HCT116 (cell line): Measurements from ENCODE around the gene SIPA1L3. TPM values are rescaled to one million over a fixed set of nuclear protein-coding genes. Genes with fewer than 3 reads are reported as not detected.

ENCODE experiments used
- ATAC-seq: fragments of 200-7000 bp; cut with Tn5 transposase; 2 replicates; pipeline ENCODE4 v1.9.1; 2020; ENCODE audit warnings: mild to moderate bottlenecking, moderate library complexity
- BruUV-seq: library from RNA; stranded (reverse); fragments of 400-500 nt; replicated peaks from 2 replicates; lab custom pipeline; 2021; lab: Mats Ljungman, UMichigan
- CTCF ChIA-PET: fragments of 300-600 bp; sonication (Branson Sonifier 250); formaldehyde crosslinking; loops from one replicate; lab custom pipeline; 2021; ENCODE audit warnings: antibody characterized with exemption; lab: Charles Lee
- POLR2A ChIA-PET: fragments of 300-600, 350-600 bp; sonication (Branson Sonifier 250); formaldehyde crosslinking; loops from one replicate; lab custom pipeline; 2021; ENCODE audit warnings: antibody characterized with exemption; lab: Charles Lee
- RAD21 ChIA-PET, 2 experiments: fragments of 300-600 bp; sonication (Branson Sonifier 250); formaldehyde crosslinking; loops; one replicate each; lab custom pipeline; 2023; ENCODE audit warnings: low total read pairs in 2 of 2; ENCODE audit not compliant: uncharacterized antibody in 2 of 2, unreplicated experiment in 2 of 2, low non-redundant PET in 1 of 2; lab: Charles Lee
- DNase-seq: peaks from one replicate; pipeline ENCODE4 v3.0.0-alpha.2; 2010; ENCODE audit warnings: low read depth, low spot score
- H2AFZ ChIP-seq: fragments of 200-600 bp; shearing (Covaris generic), sonication (generic); 2 replicates; pipeline ENCODE4 v1.6.1; 2017; ENCODE audit warnings: low read depth, mixed run types, mixed read lengths, antibody characterized with exemption, low read length; ENCODE audit not compliant: poor library complexity, severe bottlenecking
- H3K27ac ChIP-seq: 2 replicates; pipeline ENCODE4 v1.5.1; 2012; ENCODE audit warnings: low read depth, low read length
- H3K27me3 ChIP-seq: fragments of 200-600 bp; sonication (generic); 2 replicates; pipeline ENCODE4 v1.6.1; 2016; ENCODE audit warnings: mixed run types, low read length, mixed read lengths; ENCODE audit not compliant: insufficient read depth
- H3K36me3 ChIP-seq, 2 experiments: fragments of 200-500 bp in 1 of 2; fragments of 200-600 bp in 1 of 2; sonication (Bioruptor generic) in 1 of 2; sonication (generic) in 1 of 2; 2 replicates each; pipeline versions ENCODE4 v1.5.1 to v1.6.1; 2014 to 2016; ENCODE audit warnings: low read length in 2 of 2, inconsistent platforms in 1 of 2, mixed read lengths in 1 of 2, mixed run types in 1 of 2; ENCODE audit not compliant: insufficient read depth in 2 of 2, control insufficient read depth in 1 of 2
- H3K4me1 ChIP-seq, 2 experiments: fragments of 200-600 bp in 1 of 2; sonication (generic) in 1 of 2; 2 replicates each; pipeline versions ENCODE4 v1.5.1 to v1.6.1; 2012 to 2017; ENCODE audit warnings: low read length in 2 of 2, inconsistent platforms in 1 of 2, mild to moderate bottlenecking in 1 of 2, mixed read lengths in 1 of 2, mixed run types in 1 of 2, moderate library complexity in 1 of 2; ENCODE audit not compliant: insufficient read depth in 2 of 2, control insufficient read depth in 1 of 2
- H3K4me2 ChIP-seq: fragments of 200-600 bp; sonication (generic); 2 replicates; pipeline ENCODE4 v1.6.1; 2017; ENCODE audit warnings: mixed run types, low read length, mixed read lengths
- H3K4me3 ChIP-seq, 2 experiments: fragments of 200-600 bp in 1 of 2; sonication (generic) in 1 of 2; replicated peaks in 1 of 2; 2 replicates each; pipeline ENCODE4 v1.5.1; 2011 to 2016; ENCODE audit warnings: low read length in 2 of 2, control low read depth in 1 of 2, low read depth in 1 of 2, mild to moderate bottlenecking in 1 of 2, mixed read lengths in 1 of 2, mixed run types in 1 of 2
- H3K79me2 ChIP-seq: fragments of 200-600 bp; sonication (generic); 2 replicates; pipeline ENCODE4 v1.6.1; 2017; ENCODE audit warnings: mild to moderate bottlenecking, mixed run types, low read length, moderate library complexity, mixed read lengths; ENCODE audit not compliant: insufficient read depth
- H3K9ac ChIP-seq: fragments of 200-600 bp; sonication (generic); 2 replicates; pipeline ENCODE4 v1.6.1; 2016; ENCODE audit warnings: low read length, mixed read lengths
- H3K9me2 ChIP-seq: fragments of 200-600 bp; sonication (generic), shearing (Covaris generic); 2 replicates; pipeline ENCODE4 v1.6.1; 2017; ENCODE audit warnings: mixed run types, mild to moderate bottlenecking, moderate library complexity; ENCODE audit not compliant: insufficient read depth
- H3K9me3 ChIP-seq, 2 experiments: fragments of 200-500 bp in 1 of 2; fragments of 200-600 bp in 1 of 2; sonication (Bioruptor generic) in 1 of 2; sonication (generic) in 1 of 2; 2 replicates each; pipeline ENCODE4 v1.6.1; 2014 to 2017; ENCODE audit warnings: low read length in 2 of 2, mixed read lengths in 2 of 2, inconsistent platforms in 1 of 2, low read depth in 1 of 2, mild to moderate bottlenecking in 1 of 2, mixed run types in 1 of 2, moderate library complexity in 1 of 2; ENCODE audit not compliant: control insufficient read depth in 1 of 2, insufficient read depth in 1 of 2
- H4K20me1 ChIP-seq: fragments of 200-600 bp; sonication (generic), shearing (Covaris generic); 2 replicates; pipeline ENCODE4 v1.6.1; 2017; ENCODE audit warnings: mixed run types, mild to moderate bottlenecking, moderate library complexity; ENCODE audit not compliant: insufficient read depth
- ATF3 ChIP-seq: IDR thresholded peaks from 2 replicates; pipeline ENCODE4 v1.6.1; 2012
- CBX3 ChIP-seq: IDR thresholded peaks from 2 replicates; pipeline ENCODE4 v1.6.1; 2012; ENCODE audit warnings: low read depth
- CTCF ChIP-seq, 3 experiments: fragments of 200-600 bp in 1 of 3; sonication (generic) in 1 of 3; IDR thresholded peaks in 2 of 3; conservative IDR thresholded peaks in 1 of 3; 2 replicates each; pipeline ENCODE4 v1.5.1; 2012 to 2017; ENCODE audit warnings: low read depth in 2 of 3, low read length in 2 of 3, antibody characterized with exemption in 1 of 3, borderline replicate concordance in 1 of 3, control low read depth in 1 of 3, mild to moderate bottlenecking in 1 of 3, mixed read lengths in 1 of 3, mixed run types in 1 of 3, moderate library complexity in 1 of 3; ENCODE audit not compliant: insufficient read depth in 1 of 3
- EZH2 ChIP-seq: fragments of 200-600 bp; sonication (generic); IDR thresholded peaks from 2 replicates; pipeline ENCODE4 v1.6.1; 2017; ENCODE audit warnings: antibody characterized with exemption, mixed run types
- EZH2phosphoT487 ChIP-seq: fragments of 200-600 bp; IDR thresholded peaks from 2 replicates; pipeline ENCODE4 v1.6.1; 2018; ENCODE audit warnings: antibody characterized with exemption, borderline replicate concordance
- FOSL1 ChIP-seq: IDR thresholded peaks from 2 replicates; pipeline ENCODE4 v1.6.1; 2012; ENCODE audit warnings: low read depth
- MAX ChIP-seq: IDR thresholded peaks from 2 replicates; pipeline ENCODE4 v1.6.1; 2012
- POLR2A ChIP-seq: IDR thresholded peaks from 2 replicates; pipeline ENCODE4 v1.7.0; 2011; ENCODE audit warnings: borderline replicate concordance; ENCODE audit not compliant: insufficient read depth, insufficient read length; ENCODE audit errors: extremely low read depth
- POLR2AphosphoS5 ChIP-seq: IDR thresholded peaks from 2 replicates; pipeline ENCODE4 v1.6.1; 2011; ENCODE audit warnings: mild to moderate bottlenecking, low read depth, low read length, moderate library complexity
- SP1 ChIP-seq: IDR thresholded peaks from 2 replicates; pipeline ENCODE4 v1.6.1; 2012; ENCODE audit warnings: low read depth
- SRF ChIP-seq: IDR thresholded peaks from 2 replicates; pipeline ENCODE4 v1.6.1; 2012; ENCODE audit warnings: low read depth
- YY1 ChIP-seq: IDR thresholded peaks from 2 replicates; pipeline ENCODE4 v1.6.1; 2011; ENCODE audit warnings: low read length, low read depth, moderate library complexity, mild to moderate bottlenecking; ENCODE audit not compliant: insufficient replicate concordance; ENCODE audit errors: extremely low read depth
- ZNF274 ChIP-seq: fragments of 200-500 bp; sonication (Bioruptor generic); IDR thresholded peaks from 2 replicates; pipeline ENCODE4 v1.6.1; 2014; ENCODE audit warnings: mild to moderate bottlenecking, low read depth, low read length, inconsistent platforms
- intact Hi-C: fragments of 100-400 bp; cut with micrococcal nuclease; formaldehyde crosslinking; loops from 2 replicates; pipeline ENCODE4 v1.10.0; 2022
- total RNA-seq: library from RNA; stranded (reverse); gene quantifications from one replicate; pipeline ENCODE4 v1.2.1, GENCODE V29; 2021; ENCODE audit not compliant: unreplicated experiment

SIPA1L3 gene
- total RNA-seq, 1 experiment from 2014 or later, result 41.8 TPM

- TF ChIP-seq MAX (no peak), ZNF274 (no peak), POLR2AphosphoS5 (no peak)
Measured at GRCh38 chr19:37969695-37970094, 62.7 kb downstream of the SIPA1L3 start (continued).

GRCh38 chr19:37970699-37971098, 63.7 kb downstream of the SIPA1L3 start:
- H3K27me3 ChIP-seq, result no peaks in the 10 kb centered on the region
- 0 out of 4 replicates have a peak, but pooled peaks cover 0 to 4% of the 10 kb centered on the region in 2 experiments for H3K36me3 ChIP-seq
- ChIA-PET CTCF (no interaction called here), POLR2A (no interaction called here), RAD21 (no interaction called here)
- DNase-seq, result no peak
- intact Hi-C loops, result no loop called here
- H3K9me2 ChIP-seq, result no peaks in the 10 kb centered on the region
- peaks cover 13 to 20% of the 10 kb centered on the region in 2 experiments for H3K4me1 ChIP-seq
- BruUV-seq, result no TSS peak
- no peak overlapping the region for H2AFZ ChIP-seq
- no peak for ATAC-seq
- peaks cover 3% of the 10 kb centered on the region in 2 experiments; a peak in 1 of 4 replicates for H3K9me3 ChIP-seq
- H3K4me2 ChIP-seq, result no peak overlapping the region
- H3K79me2 ChIP-seq, result peaks cover 60% of the 10 kb centered on the region
- TF ChIP-seq CBX3, result no peak
- no peak for TF ChIP-seq ATF3
- no peak for TF ChIP-seq POLR2A
- no peak for TF ChIP-seq YY1
- TF ChIP-seq EZH2phosphoT487, result no peak
- no peak for TF ChIP-seq SP1
- TF ChIP-seq POLR2AphosphoS5, result no peak
- TF ChIP-seq SRF, result no peak
- TF ChIP-seq FOSL1, result no peak
- no peak for TF ChIP-seq EZH2
- TF ChIP-seq ZNF274, result no peak
- no peak for TF ChIP-seq CTCF (IDR thresholded peaks at IDR 0.05 in 2 of 3, conservative IDR thresholded peaks at IDR 0.05 in 1 of 3; ENCODE audit: borderline replicate concordance in 1 of 3, insufficient read depth in 1 of 3, low read depth in 2 of 3, low read length in 2 of 3)
- H3K27ac ChIP-seq, result no peak overlapping the region
- no peak overlapping the region for H3K4me3 ChIP-seq
- H3K9ac ChIP-seq, result no peak overlapping the region
- H4K20me1 ChIP-seq, result no peaks in the 10 kb centered on the region
